ENCODE data around the gene C1QL4.
"Not testable (repeated sequence)": the region's sequence is repeated elsewhere in the genome, so short reads cannot be mapped to it uniquely, and the experiment has no call there.

The C1QL4 gene

GRCh38 chr12:49336645-49337584 is at the start of gene C1QL4:
C1QL4 (minus strand) TSS chr12:49337188; CDS start chr12:49336477, 711 bp downstream.
- H3K4me3 ChIP-seq (ENCODE audit: low read depth, low read length): peak within 1 kb of the TSS; percentile 54
- no peaks in the 10 kb centered on the region for H3K36me3 ChIP-seq (ENCODE audit: control insufficient read depth, insufficient read depth, low read length)
- no peaks in the 10 kb centered on the region for H3K9me3 ChIP-seq (ENCODE audit: control insufficient read depth, insufficient read depth, low read length)
- H3K9ac ChIP-seq (ENCODE audit: low read depth, low read length): no peak within 1 kb of the TSS
- peaks cover 97% of the 10 kb centered on the region for H3K27me3 ChIP-seq (ENCODE audit: control insufficient read depth, insufficient read depth, low read length)
- H3K4me1 ChIP-seq (ENCODE audit: control insufficient read depth, insufficient read depth, low read length): peaks cover 14% of the 10 kb centered on the region

- H3K36me3 ChIP-seq (ENCODE audit: control insufficient read depth, insufficient read depth, low read length); H3K4me3 ChIP-seq (ENCODE audit: low read depth, low read length); H3K9ac ChIP-seq (ENCODE audit: low read depth, low read length); H3K4me1 ChIP-seq (ENCODE audit: control insufficient read depth, insufficient read depth, low read length); H3K9me3 ChIP-seq (ENCODE audit: control insufficient read depth, insufficient read depth, low read length); H3K27me3 ChIP-seq (ENCODE audit: control insufficient read depth, insufficient read depth, low read length): not testable (repeated sequence)
Observed at GRCh38 chr12:49380184-49380583, 43.2 kb upstream of the C1QL4 start.

DNA sequence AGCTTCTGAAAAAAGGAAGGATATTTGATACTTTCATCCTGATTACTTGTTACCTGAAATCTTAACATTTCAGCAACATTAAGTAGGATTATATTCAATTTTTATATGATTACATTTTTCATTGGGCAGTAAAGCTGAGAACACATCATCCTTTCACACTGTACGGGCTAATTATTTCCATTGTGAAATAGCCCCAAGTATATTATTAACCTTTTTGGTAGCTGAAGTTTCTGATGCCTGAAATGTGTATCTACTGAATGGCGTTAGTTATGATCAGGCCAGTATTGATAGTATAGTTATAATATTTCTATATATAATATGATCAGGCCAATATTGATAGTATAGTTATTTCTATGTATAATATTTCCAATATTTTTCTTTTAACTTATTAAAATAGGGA is 40.4 kb upstream of the C1QL4 start:
- Histone ChIP-seq H3K4me1 (ENCODE audit: control insufficient read depth, insufficient read depth, low read length) (no peaks in the 10 kb centered on the region), H3K9ac (ENCODE audit: low read depth, low read length) (no peak overlapping the region), H3K27me3 (ENCODE audit: control insufficient read depth, insufficient read depth, low read length) (no peaks in the 10 kb centered on the region), H3K9me3 (ENCODE audit: control insufficient read depth, insufficient read depth, low read length) (no peaks in the 10 kb centered on the region), H3K36me3 (ENCODE audit: control insufficient read depth, insufficient read depth, low read length) (no peaks in the 10 kb centered on the region), H3K4me3 (ENCODE audit: low read depth, low read length) (no peak overlapping the region)

- H3K9me3 ChIP-seq (ENCODE audit: control insufficient read depth, insufficient read depth, low read length): no peaks in the 10 kb centered on the region
- H3K4me1 ChIP-seq (ENCODE audit: control insufficient read depth, insufficient read depth, low read length): no peaks in the 10 kb centered on the region
- H3K36me3 ChIP-seq (ENCODE audit: control insufficient read depth, insufficient read depth, low read length): no peaks in the 10 kb centered on the region
- H3K27me3 ChIP-seq (ENCODE audit: control insufficient read depth, insufficient read depth, low read length): no peaks in the 10 kb centered on the region
- H3K9ac ChIP-seq (ENCODE audit: low read depth, low read length): no peak overlapping the region
- no peak overlapping the region for H3K4me3 ChIP-seq (ENCODE audit: low read depth, low read length)
Observed at GRCh38 chr12:49375406-49375805, 38.4 kb upstream of the C1QL4 start.

DNA sequence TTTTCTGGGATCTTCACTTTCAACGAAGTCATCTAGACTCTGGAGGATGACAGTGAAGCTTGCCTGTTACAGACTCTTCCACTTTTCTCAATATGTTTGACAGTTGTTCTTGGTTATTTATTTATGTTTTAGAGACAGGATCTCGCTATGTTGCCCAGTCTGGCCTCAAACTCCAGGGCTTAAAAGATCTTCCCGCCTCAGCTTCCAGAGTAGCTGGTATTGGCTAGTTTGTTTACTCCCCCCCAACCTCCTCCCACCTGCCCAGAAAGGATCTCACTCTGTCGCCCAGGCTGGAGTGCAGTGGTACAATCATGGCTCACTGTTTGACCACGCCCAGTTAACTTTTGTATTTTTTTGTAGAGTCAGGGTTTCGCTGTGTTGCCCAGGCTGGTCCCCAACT is 33.6 kb upstream of the C1QL4 start:
- peaks cover 6% of the 10 kb centered on the region for H3K4me1 ChIP-seq (ENCODE audit: control insufficient read depth, insufficient read depth, low read length)
- H3K4me3 ChIP-seq (ENCODE audit: low read depth, low read length): no peak overlapping the region
- H3K27me3 ChIP-seq (ENCODE audit: control insufficient read depth, insufficient read depth, low read length): peaks cover 3% of the 10 kb centered on the region
- no peak overlapping the region for H3K9ac ChIP-seq (ENCODE audit: low read depth, low read length)
- no peaks in the 10 kb centered on the region for H3K9me3 ChIP-seq (ENCODE audit: control insufficient read depth, insufficient read depth, low read length)
- H3K36me3 ChIP-seq (ENCODE audit: control insufficient read depth, insufficient read depth, low read length): no peaks in the 10 kb centered on the region

GRCh38 chr12:49369411-49370145 is 32.6 kb upstream of the C1QL4 start:
- Histone ChIP-seq H3K9ac (ENCODE audit: low read depth, low read length) (peak overlapping the region; percentile 8), H3K27me3 (ENCODE audit: control insufficient read depth, insufficient read depth, low read length) (peaks cover 12% of the 10 kb centered on the region), H3K4me1 (ENCODE audit: control insufficient read depth, insufficient read depth, low read length) (peaks cover 6% of the 10 kb centered on the region), H3K4me3 (ENCODE audit: low read depth, low read length) (no peak overlapping the region), H3K36me3 (ENCODE audit: control insufficient read depth, insufficient read depth, low read length) (no peaks in the 10 kb centered on the region), H3K9me3 (ENCODE audit: control insufficient read depth, insufficient read depth, low read length) (no peaks in the 10 kb centered on the region)

- no peaks in the 10 kb centered on the region for H3K9me3 ChIP-seq (ENCODE audit: control insufficient read depth, insufficient read depth, low read length)
- H3K27me3 ChIP-seq (ENCODE audit: control insufficient read depth, insufficient read depth, low read length): peaks cover 18% of the 10 kb centered on the region
- H3K36me3 ChIP-seq (ENCODE audit: control insufficient read depth, insufficient read depth, low read length): no peaks in the 10 kb centered on the region
- H3K9ac ChIP-seq (ENCODE audit: low read depth, low read length): peak overlapping the region; percentile 65
- peak overlapping the region; percentile 93 for H3K4me3 ChIP-seq (ENCODE audit: low read depth, low read length)
- peaks cover 6% of the 10 kb centered on the region for H3K4me1 ChIP-seq (ENCODE audit: control insufficient read depth, insufficient read depth, low read length)
Observed at GRCh38 chr12:49368240-49368600, 31.2 kb upstream of the C1QL4 start.

- H3K27me3 ChIP-seq (ENCODE audit: control insufficient read depth, insufficient read depth, low read length): peaks cover 18% of the 10 kb centered on the region
- no peaks in the 10 kb centered on the region for H3K36me3 ChIP-seq (ENCODE audit: control insufficient read depth, insufficient read depth, low read length)
- H3K4me1 ChIP-seq (ENCODE audit: control insufficient read depth, insufficient read depth, low read length): peaks cover 6% of the 10 kb centered on the region
- H3K4me3 ChIP-seq (ENCODE audit: low read depth, low read length): peak within 1 kb of the TSS; percentile 93
- H3K9me3 ChIP-seq (ENCODE audit: control insufficient read depth, insufficient read depth, low read length): no peaks in the 10 kb centered on the region
- peak within 1 kb of the TSS; percentile 85 for H3K9ac ChIP-seq (ENCODE audit: low read depth, low read length)
Observed at GRCh38 chr12:49367381-49368239, 30.6 kb upstream of the C1QL4 start, which contains the start of gene SPATS2. SPATS2 (plus strand) TSS chr12:49367462; CDS start chr12:49461013, 93,551 bp downstream.

DNA sequence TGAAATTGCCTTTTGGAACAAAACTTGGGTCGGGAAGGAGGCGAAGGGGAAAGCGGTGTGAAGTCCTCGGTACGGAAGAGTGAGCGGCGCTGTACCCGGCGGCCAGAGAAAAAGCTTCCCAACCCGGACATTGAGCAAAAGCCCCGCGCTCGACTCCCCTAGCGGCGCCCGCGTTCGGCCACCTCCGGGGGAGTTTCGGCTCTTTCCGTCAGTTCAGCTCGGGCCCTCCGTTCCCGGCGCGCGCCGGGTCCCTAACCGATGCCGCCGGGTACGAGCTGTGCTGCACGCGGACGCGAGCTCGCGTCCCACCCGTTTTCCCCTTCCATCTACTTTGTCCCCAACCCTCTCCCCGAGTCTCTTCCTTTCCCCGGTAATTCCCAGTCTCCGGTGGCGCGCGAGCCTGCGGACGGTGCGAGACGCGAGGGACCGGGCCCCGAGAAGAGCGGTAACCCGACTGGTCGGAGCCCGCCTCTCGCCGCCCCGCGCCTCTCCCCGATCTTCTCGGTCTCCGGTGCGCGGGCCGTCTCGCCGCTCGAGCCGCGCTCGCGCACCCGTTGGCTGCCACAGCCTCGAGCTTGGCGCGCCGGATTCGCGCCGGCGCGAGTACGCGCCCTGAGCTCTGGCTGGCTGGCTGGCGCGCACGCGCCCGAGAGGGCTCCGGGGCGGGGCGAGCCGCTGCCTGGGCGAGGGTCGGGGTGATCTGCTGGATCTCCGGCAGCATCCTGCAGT is 29.8 kb upstream of the C1QL4 start:
- H3K27me3 ChIP-seq (ENCODE audit: control insufficient read depth, insufficient read depth, low read length): peaks cover 18% of the 10 kb centered on the region
- no peaks in the 10 kb centered on the region for H3K36me3 ChIP-seq (ENCODE audit: control insufficient read depth, insufficient read depth, low read length)
- H3K4me3 ChIP-seq (ENCODE audit: low read depth, low read length): peak overlapping the region; percentile 87
- H3K9ac ChIP-seq (ENCODE audit: low read depth, low read length): peak overlapping the region; percentile 85
- no peaks in the 10 kb centered on the region for H3K9me3 ChIP-seq (ENCODE audit: control insufficient read depth, insufficient read depth, low read length)
- peaks cover 6% of the 10 kb centered on the region for H3K4me1 ChIP-seq (ENCODE audit: control insufficient read depth, insufficient read depth, low read length)

GRCh38 chr12:49366096-49366651 is 29.2 kb upstream of the C1QL4 start:
- Histone ChIP-seq H3K36me3 (ENCODE audit: control insufficient read depth, insufficient read depth, low read length) (no peaks in the 10 kb centered on the region), H3K27me3 (ENCODE audit: control insufficient read depth, insufficient read depth, low read length) (peaks cover 18% of the 10 kb centered on the region), H3K9me3 (ENCODE audit: control insufficient read depth, insufficient read depth, low read length) (no peaks in the 10 kb centered on the region), H3K9ac (ENCODE audit: low read depth, low read length) (peak overlapping the region; percentile 85), H3K4me1 (ENCODE audit: control insufficient read depth, insufficient read depth, low read length) (peaks cover 6% of the 10 kb centered on the region), H3K4me3 (ENCODE audit: low read depth, low read length) (peak overlapping the region; percentile 87)

Data from iPS-15b (cell line).